Glomerular endothelial cell (primary cell): ENCODE measurements around the gene RPS21. TPM values are rescaled to one million over a fixed set of nuclear protein-coding genes. Genes with fewer than 3 reads are reported as not detected.
A peak's percentile ranks its signal among the peaks of the same experiment; 100 is the strongest.

Experiments used
- DNase-seq: peaks from one replicate; pipeline ENCODE4 v3.0.0-alpha.2; 2011; ENCODE audit warnings: low read depth, low spot score; ENCODE audit errors: extremely low read depth
- total RNA-seq: library from RNA; depleted of rRNA; stranded (reverse); fragments of >200 nt; gene quantifications from 2 replicates; pipeline ENCODE4 v1.2.3, GENCODE V29; 2015

RPS21 gene
- total RNA-seq, 1 donor from 2014 or later: 1,159 TPM

GRCh38 chr20:62353289-62354030 lies 33.4 kb upstream of the RPS21 start:
- DNase-seq: no peak

- no peak for DNase-seq
Measured at GRCh38 chr20:62354031-62354808, 32.7 kb upstream of the RPS21 start.

- DNase-seq: no peak
Measured at GRCh38 chr20:62354811-62355341, 32.0 kb upstream of the RPS21 start.

GRCh38 chr20:62355516-62355877 lies 31.4 kb upstream of the RPS21 start:
- no peak for DNase-seq

- DNase-seq: no peak
Measured at GRCh38 chr20:62355878-62356588, 30.9 kb upstream of the RPS21 start.

GRCh38 chr20:62356589-62357186 lies 30.2 kb upstream of the RPS21 start:
- DNase-seq: no peak

- DNase-seq: no peak
Measured at GRCh38 chr20:62357187-62357667, 29.7 kb upstream of the RPS21 start.

- no peak for DNase-seq
Measured at GRCh38 chr20:62357681-62358080, 29.2 kb upstream of the RPS21 start.

GRCh38 chr20:62358171-62359042 lies 28.5 kb upstream of the RPS21 start:
- no peak for DNase-seq

- no peak for DNase-seq
Measured at GRCh38 chr20:62359043-62359490, 27.8 kb upstream of the RPS21 start.

GRCh38 chr20:62359491-62360121 lies 27.3 kb upstream of the RPS21 start:
- DNase-seq: peak; percentile 67

- no peak for DNase-seq
Measured at GRCh38 chr20:62360854-62361798, 25.8 kb upstream of the RPS21 start.

- no peak for DNase-seq
Measured at GRCh38 chr20:62361799-62362589, 24.9 kb upstream of the RPS21 start.

- DNase-seq: no peak
Measured at GRCh38 chr20:62362590-62362940, 24.3 kb upstream of the RPS21 start.

GRCh38 chr20:62362991-62363919 lies 23.6 kb upstream of the RPS21 start:
- no peak for DNase-seq
